ENCODE data around the gene SMCO2. TPM values are rescaled to one million over a fixed set of nuclear protein-coding genes. Genes with fewer than 3 reads are reported as not detected.

Gene SMCO2
- total and polyA plus RNA-seq, 2 of the 8 experiments (the other 6 are each of a cell fraction or from before 2014, with no cell fraction given): 0.24 to 0.80 TPM

GRCh38 chr12:27469176-27469736, 22.7 kb downstream of the SMCO2 start:
- no peak overlapping the region for H4K8ac ChIP-seq (ENCODE audit: extremely low read depth, insufficient read depth, low read length)
- H3K4ac ChIP-seq (replicated peaks; ENCODE audit: insufficient read length, low read depth, low read length): no peak overlapping the region
- no peak overlapping the region for H3K56ac ChIP-seq (replicated peaks; ENCODE audit: insufficient read length, low read depth, low read length)
- ChIA-PET POLR2A (ENCODE audit: partially characterized antibody) (no interaction called here), CTCF (ENCODE audit: partially characterized antibody) (no interaction called here)
- no peak overlapping the region for H3K4me2 ChIP-seq (ENCODE audit: insufficient read depth in 1 of 2, low read depth in 2 of 2, low read length in 2 of 2)
- no peak overlapping the region for H3K18ac ChIP-seq (ENCODE audit: extremely low read depth, low read length)
- no peak overlapping the region for H3K27ac ChIP-seq (ENCODE audit: low read depth, low read length)
- H3K36me3 ChIP-seq (ENCODE audit: control insufficient read depth in 2 of 4, insufficient read depth in 4 of 4, low read length in 3 of 4): no peaks in the 10 kb centered on the region
- no peaks in the 10 kb centered on the region for H3K9me3 ChIP-seq (ENCODE audit: insufficient read depth in 2 of 2, low read depth in 1 of 2, low read length in 1 of 2)
- no peak overlapping the region for H4K5ac ChIP-seq (ENCODE audit: insufficient read length, low read depth, low read length)
- no peak overlapping the region for H2BK15ac ChIP-seq (ENCODE audit: low read length)
- no peak overlapping the region for H2AFZ ChIP-seq (ENCODE audit: low read length)
- H4K91ac ChIP-seq (replicated peaks; ENCODE audit: insufficient read length, low read length): no peak overlapping the region
- no peaks in the 10 kb centered on the region; the same call in 1 of the 2 replicates for H3K23me2 ChIP-seq (ENCODE audit: low read depth, low read length)
- no peak overlapping the region for H2BK20ac ChIP-seq (ENCODE audit: low read length)
- H3K4me1 ChIP-seq (replicated peaks in 1 of 4; ENCODE audit: control insufficient read depth in 3 of 4, insufficient read depth in 4 of 4, low read length in 3 of 4): no peaks in the 10 kb centered on the region
- no peak overlapping the region for H2BK120ac ChIP-seq (replicated peaks; ENCODE audit: low read depth, low read length)
- no peak overlapping the region for H3K14ac ChIP-seq (ENCODE audit: insufficient read length)
- H3K4me3 ChIP-seq (ENCODE audit: extremely low read depth in 1 of 4, insufficient read depth in 2 of 4, low read depth in 3 of 4, low read length in 4 of 4): no peak overlapping the region
- no peak overlapping the region for H3K23ac ChIP-seq (ENCODE audit: insufficient read length)
- no peaks in the 10 kb centered on the region for H3K27me3 ChIP-seq (replicated peaks in 1 of 4; ENCODE audit: control insufficient read depth in 3 of 4, extremely low read depth in 1 of 4, insufficient read depth in 3 of 4, low read length in 3 of 4)
- no peak overlapping the region for H2BK12ac ChIP-seq (ENCODE audit: low read depth, low read length)
- no peaks in the 10 kb centered on the region for H3K79me1 ChIP-seq (ENCODE audit: low read depth, low read length)
- H2AK5ac ChIP-seq (ENCODE audit: low read depth, low read length): no peak overlapping the region
- H3K9ac ChIP-seq (replicated peaks in 1 of 4; ENCODE audit: extremely low read depth in 1 of 4, low read depth in 3 of 4, low read length in 3 of 4): no peak overlapping the region
- no peaks in the 10 kb centered on the region for H3K79me2 ChIP-seq (ENCODE audit: control insufficient read depth in 1 of 2, insufficient read depth in 2 of 2, low read length in 2 of 2)
- 100% methylated on average over 1 of the region's 1 CpG; no CpG with 5 or more reads in 1 of the 2 experiments for WGBS, 2 experiments (ENCODE audit: extremely low coverage in 1 of 2, insufficient coverage in 1 of 2, insufficient read length in 1 of 2, insufficient replicate concordance in 2 of 2, low coverage in 1 of 2, low lambda C conversion rate in 2 of 2, missing lambda C conversion rate in 1 of 2)
- no peak for DNase-seq (ENCODE audit: low read depth in 1 of 2, low spot score in 2 of 2)
- H2BK5ac ChIP-seq (ENCODE audit: low read depth, low read length): no peak overlapping the region
- H4K20me1 ChIP-seq (replicated peaks in 1 of 2; ENCODE audit: control insufficient read depth in 1 of 2, insufficient read depth in 2 of 2, low read length in 2 of 2): no peaks in the 10 kb centered on the region
- FAIRE-seq: no peak
- TF ChIP-seq ATF3 (IDR thresholded peaks at IDR 0.05; ENCODE audit: insufficient read depth, low read depth, low read length) (no peak), SIX5 (IDR thresholded peaks at IDR 0.05; ENCODE audit: low read depth, low read length) (no peak), ATF2 (IDR thresholded peaks at IDR 0.05; ENCODE audit: low read length) (no peak), POLR2A (IDR thresholded peaks at IDR 0.05; ENCODE audit: control extremely low read depth in 1 of 2, low read depth in 2 of 2, low read length in 2 of 2) (no peak), SIN3A (conservative IDR thresholded peaks at IDR 0.05 in 1 of 2, IDR thresholded peaks at IDR 0.05 in 1 of 2; ENCODE audit: low read depth in 1 of 2, low read length in 2 of 2) (no peak), SP4 (IDR thresholded peaks at IDR 0.05; ENCODE audit: low read length) (no peak), POLR2AphosphoS5 (IDR thresholded peaks at IDR 0.05; ENCODE audit: low read depth, low read length) (no peak), SUZ12 (IDR thresholded peaks at IDR 0.05; ENCODE audit: low read length) (no peak), CBX5 (IDR thresholded peaks at IDR 0.05; ENCODE audit: low read depth, low read length) (no peak)

Data from H1 (cell line).